WERI-Rb-1 (cell line): Measurements from ENCODE around the gene POLD3.
A peak's percentile ranks its signal among the peaks of the same experiment; 100 is the strongest.

ENCODE experiments used
- DNase-seq: peaks from one replicate; pipeline ENCODE4 v3.0.0-alpha.2; 2020
- H3K27ac ChIP-seq: fragments of 250-450 bp; sonication (Bioruptor Pico); 2 replicates; pipeline ENCODE4 v1.5.1; 2020; ENCODE audit warnings: mild to moderate bottlenecking, moderate library complexity
- H3K27me3 ChIP-seq: fragments of 250-450 bp; sonication (Bioruptor Pico); 2 replicates; pipeline ENCODE4 v1.5.1; 2021; ENCODE audit warnings: mild to moderate bottlenecking, low read depth, moderate library complexity; ENCODE audit not compliant: insufficient read depth, severe bottlenecking
- H3K36me3 ChIP-seq: fragments of 250-450 bp; sonication (Bioruptor Pico); 2 replicates; pipeline ENCODE4 v1.5.1; 2020; ENCODE audit warnings: mild to moderate bottlenecking, moderate library complexity
- H3K4me3 ChIP-seq: 2 replicates; pipeline ENCODE4 v1.5.1; 2011; ENCODE audit warnings: low read depth, mild to moderate bottlenecking, control low read depth, low read length
- H3K9me3 ChIP-seq: fragments of 250-450 bp; sonication (Bioruptor Pico); 2 replicates; pipeline ENCODE4 v1.5.1; 2021; ENCODE audit warnings: mild to moderate bottlenecking, moderate library complexity; ENCODE audit not compliant: severe bottlenecking
- TF ChIP-seq, protein P1 (sequence below): IDR thresholded peaks from 2 replicates; pipeline ENCODE4 v1.5.1; 2011; ENCODE audit warnings: low read depth, mild to moderate bottlenecking, control low read depth, inconsistent platforms, low read length

POLD3 gene

DNA sequence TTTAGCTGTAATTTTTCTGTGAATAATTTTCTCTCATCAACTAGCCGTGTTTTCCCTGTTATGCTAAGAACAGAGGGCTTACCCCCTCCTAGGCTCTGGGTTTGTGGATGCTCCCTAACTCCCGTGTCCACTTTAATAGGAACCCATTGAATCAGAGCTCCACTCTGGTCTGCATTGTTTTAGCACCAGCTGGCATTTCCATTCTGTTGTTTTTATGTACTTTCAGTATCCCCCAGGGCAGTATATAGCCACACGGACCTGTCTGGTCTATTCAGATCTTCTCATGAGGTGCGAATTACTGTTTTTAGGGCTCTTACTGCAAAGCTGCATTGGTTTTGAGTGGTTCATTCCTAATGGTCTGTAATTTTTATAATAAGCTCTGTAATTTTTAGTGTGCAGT is 16.0 kb downstream of the POLD3 start:
- Histone ChIP-seq H3K4me3 (no peak overlapping the region), H3K36me3 (peaks cover 64% of the 10 kb centered on the region), H3K27ac (no peak overlapping the region), H3K27me3 (no peaks in the 10 kb centered on the region), H3K9me3 (no peaks in the 10 kb centered on the region)
- DNase-seq, result no peak
- TF ChIP-seq, protein P1, sequence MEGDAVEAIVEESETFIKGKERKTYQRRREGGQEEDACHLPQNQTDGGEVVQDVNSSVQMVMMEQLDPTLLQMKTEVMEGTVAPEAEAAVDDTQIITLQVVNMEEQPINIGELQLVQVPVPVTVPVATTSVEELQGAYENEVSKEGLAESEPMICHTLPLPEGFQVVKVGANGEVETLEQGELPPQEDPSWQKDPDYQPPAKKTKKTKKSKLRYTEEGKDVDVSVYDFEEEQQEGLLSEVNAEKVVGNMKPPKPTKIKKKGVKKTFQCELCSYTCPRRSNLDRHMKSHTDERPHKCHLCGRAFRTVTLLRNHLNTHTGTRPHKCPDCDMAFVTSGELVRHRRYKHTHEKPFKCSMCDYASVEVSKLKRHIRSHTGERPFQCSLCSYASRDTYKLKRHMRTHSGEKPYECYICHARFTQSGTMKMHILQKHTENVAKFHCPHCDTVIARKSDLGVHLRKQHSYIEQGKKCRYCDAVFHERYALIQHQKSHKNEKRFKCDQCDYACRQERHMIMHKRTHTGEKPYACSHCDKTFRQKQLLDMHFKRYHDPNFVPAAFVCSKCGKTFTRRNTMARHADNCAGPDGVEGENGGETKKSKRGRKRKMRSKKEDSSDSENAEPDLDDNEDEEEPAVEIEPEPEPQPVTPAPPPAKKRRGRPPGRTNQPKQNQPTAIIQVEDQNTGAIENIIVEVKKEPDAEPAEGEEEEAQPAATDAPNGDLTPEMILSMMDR, result no peak

DNA sequence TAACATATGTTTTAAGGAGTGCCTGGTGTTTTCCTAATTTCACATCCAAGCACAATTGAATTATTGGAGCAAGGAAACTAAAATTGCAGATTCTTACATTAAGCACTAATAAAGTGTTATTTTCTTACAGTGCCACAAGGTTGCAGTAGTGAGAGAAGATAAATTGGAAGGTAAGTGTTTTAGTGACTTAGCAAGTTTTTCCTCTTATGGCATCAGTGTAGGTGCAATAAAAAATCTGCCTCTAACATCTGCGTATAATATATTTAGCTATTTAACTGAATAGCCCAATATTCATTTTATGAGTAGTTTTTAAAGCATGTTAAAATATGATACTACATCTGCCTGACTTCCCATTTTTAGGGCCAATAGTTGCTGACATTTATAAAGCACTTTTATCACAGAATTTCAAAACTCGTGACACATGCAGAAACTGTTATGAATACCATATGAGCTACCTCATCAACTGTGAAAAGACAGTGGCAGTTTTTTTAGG is 19.0 kb downstream of the POLD3 start:
- DNase-seq, result no peak

DNA sequence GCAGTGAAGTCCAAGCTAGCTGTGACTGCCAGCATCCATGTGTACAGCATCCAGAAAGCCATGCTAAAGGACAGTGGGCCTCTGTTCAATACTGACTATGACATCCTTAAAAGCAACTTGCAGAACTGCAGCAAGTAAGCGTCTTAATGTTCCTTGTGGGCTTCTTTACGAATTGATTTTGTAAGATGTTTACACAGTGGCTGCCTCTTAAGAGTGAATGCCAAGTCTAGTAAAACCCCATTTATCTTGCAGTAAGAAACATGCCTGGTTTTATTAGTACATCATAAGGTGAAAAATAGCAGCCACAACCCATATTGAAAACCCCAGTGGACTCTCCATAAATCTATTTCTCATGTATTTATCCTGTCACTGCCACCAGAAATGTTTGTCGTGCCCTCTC is 20.5 kb downstream of the POLD3 start:
- Histone ChIP-seq H3K36me3 (peaks cover 80% of the 10 kb centered on the region), H3K4me3 (no peak overlapping the region), H3K27ac (no peak overlapping the region), H3K9me3 (no peaks in the 10 kb centered on the region), H3K27me3 (no peaks in the 10 kb centered on the region)
- TF ChIP-seq, protein P1, result no peak
- no peak for DNase-seq

More for the DNA sequence above, 19.0 kb downstream of the POLD3 start:
- no peak overlapping the region for H3K27ac ChIP-seq
- TF ChIP-seq, protein P1, result peak; percentile 20; the same call in 1 of the 2 replicates
- no peak overlapping the region for H3K4me3 ChIP-seq
- no peaks in the 10 kb centered on the region for H3K9me3 ChIP-seq
- peaks cover 77% of the 10 kb centered on the region for H3K36me3 ChIP-seq
- no peaks in the 10 kb centered on the region for H3K27me3 ChIP-seq

DNA sequence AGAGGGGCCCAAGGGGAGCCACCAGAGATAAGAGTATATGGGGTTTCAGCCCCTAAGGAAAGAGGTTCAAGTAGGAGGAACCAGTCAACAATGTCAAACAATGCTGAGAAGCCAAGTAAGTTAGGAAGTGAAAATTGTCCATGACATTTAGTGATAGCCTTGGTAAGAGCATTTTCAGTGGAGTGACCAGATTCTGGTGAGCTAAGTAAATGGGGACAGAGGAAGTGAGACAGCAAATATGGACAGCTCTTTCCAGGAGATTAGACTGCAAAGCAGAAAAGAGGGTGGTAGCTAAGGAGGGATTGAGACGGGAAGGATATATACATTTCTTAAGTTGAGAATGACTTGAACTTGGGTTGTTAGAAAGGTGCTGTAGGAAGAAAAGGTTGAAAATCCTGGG is 22.9 kb downstream of the POLD3 start:
- H3K9me3 ChIP-seq, result no peaks in the 10 kb centered on the region
- no peak overlapping the region for H3K4me3 ChIP-seq
- DNase-seq, result no peak
- TF ChIP-seq, protein P1, result no peak
- no peaks in the 10 kb centered on the region for H3K27me3 ChIP-seq
- no peak overlapping the region for H3K27ac ChIP-seq
- peaks cover 88% of the 10 kb centered on the region for H3K36me3 ChIP-seq

DNA sequence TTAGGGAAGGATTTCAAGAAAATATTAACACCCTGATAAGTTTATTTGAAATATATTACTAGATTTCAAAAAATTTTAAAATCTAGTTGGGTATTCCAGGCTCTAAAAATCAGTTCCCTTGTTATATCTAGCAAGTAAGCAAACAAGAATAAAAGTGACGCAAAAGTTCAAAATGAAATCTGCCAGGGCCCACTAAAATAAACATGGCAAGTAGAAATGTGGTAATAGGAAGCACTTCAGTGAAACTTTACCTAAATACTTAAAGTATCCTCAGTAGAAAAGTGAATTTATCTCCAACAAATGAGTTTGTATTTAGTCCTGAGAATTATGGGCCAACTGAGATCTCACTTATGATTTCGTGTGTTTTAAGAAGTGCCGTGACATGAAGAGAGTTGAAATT is 23.6 kb downstream of the POLD3 start:
- Histone ChIP-seq H3K9me3 (no peaks in the 10 kb centered on the region), H3K36me3 (peaks cover 88% of the 10 kb centered on the region), H3K27me3 (no peaks in the 10 kb centered on the region), H3K27ac (no peak overlapping the region), H3K4me3 (no peak overlapping the region)
- DNase-seq, result no peak
- TF ChIP-seq, protein P1, result no peak

DNA sequence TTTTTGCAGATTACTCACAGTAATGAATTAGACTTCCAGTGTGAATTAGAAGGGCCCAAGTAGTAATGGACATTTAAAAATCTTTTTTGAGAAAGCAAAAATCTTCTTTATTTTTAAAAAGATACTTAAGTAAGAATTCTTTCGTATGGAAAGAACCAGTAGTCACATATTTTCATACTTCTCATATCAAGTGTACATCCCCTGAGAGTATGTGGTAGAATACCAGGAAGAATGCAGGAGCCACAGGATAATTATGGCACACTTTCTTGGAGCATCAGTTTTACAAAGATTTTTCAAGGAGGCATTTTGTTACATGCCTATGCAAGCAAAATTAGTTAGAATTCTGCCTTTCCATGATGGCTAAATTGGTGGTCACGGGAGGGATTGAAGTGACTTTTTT is 28.1 kb downstream of the POLD3 start:
- TF ChIP-seq, protein P1, result no peak
- Histone ChIP-seq H3K4me3 (no peak overlapping the region), H3K27me3 (no peaks in the 10 kb centered on the region), H3K36me3 (peaks cover 58% of the 10 kb centered on the region), H3K27ac (no peak overlapping the region), H3K9me3 (no peaks in the 10 kb centered on the region)
- no peak for DNase-seq
